OCI-LY1 (cell line): ENCODE data around the gene PDZRN4.

Experiments used
- H2AFZ ChIP-seq: fragments of 200-600 bp; sonication (generic), shearing (Covaris generic); 2 replicates; pipeline ENCODE4 v1.6.0; 2014; ENCODE audit warnings: antibody characterized with exemption, mild to moderate bottlenecking, low read length
- H3F3A ChIP-seq: fragments of 200-600 bp; sonication (generic), shearing (Covaris generic); 2 replicates; pipeline ENCODE4 v1.6.0; 2014; ENCODE audit warnings: mild to moderate bottlenecking, antibody characterized with exemption, low read length, moderate library complexity; ENCODE audit not compliant: insufficient read depth
- H3K27ac ChIP-seq: fragments of 200-600 bp; sonication (generic); 2 replicates; pipeline ENCODE4 v1.5.1; 2014; ENCODE audit warnings: low read length, mixed run types, mild to moderate bottlenecking, low read depth; ENCODE audit not compliant: poor library complexity, severe bottlenecking
- H3K27me3 ChIP-seq: fragments of 200-600 bp; sonication (generic); 2 replicates; pipeline ENCODE4 v1.6.0; 2014; ENCODE audit warnings: antibody characterized with exemption, mild to moderate bottlenecking, low read length, moderate library complexity; ENCODE audit not compliant: insufficient read depth
- H3K36me3 ChIP-seq: fragments of 200-600 bp; sonication (generic); 2 replicates; pipeline ENCODE4 v1.6.1; 2014; ENCODE audit warnings: mild to moderate bottlenecking, antibody characterized with exemption, low read length, moderate library complexity, mixed read lengths; ENCODE audit not compliant: insufficient read depth
- H3K4me1 ChIP-seq: fragments of 200-600 bp; sonication (generic); 2 replicates; pipeline ENCODE4 v1.5.1; 2014; ENCODE audit warnings: mild to moderate bottlenecking, low read length, moderate library complexity; ENCODE audit not compliant: insufficient read depth, severe bottlenecking
- H3K4me2 ChIP-seq: fragments of 200-600 bp; sonication (generic), shearing (Covaris generic); 2 replicates; pipeline ENCODE4 v1.6.1; 2014; ENCODE audit warnings: low read length
- H3K4me3 ChIP-seq: fragments of 200-600 bp; sonication (generic); 2 replicates; pipeline ENCODE4 v1.5.1; 2014; ENCODE audit warnings: low read length, low read depth, mild to moderate bottlenecking, mixed read lengths; ENCODE audit not compliant: poor library complexity, severe bottlenecking
- H3K79me2 ChIP-seq: fragments of 200-600 bp; shearing (Covaris generic); 2 replicates; pipeline ENCODE4 v1.6.1; 2016; ENCODE audit warnings: mixed run types, low read length, mixed read lengths; ENCODE audit not compliant: insufficient read depth
- H3K9ac ChIP-seq: fragments of 200-600 bp; sonication (generic), shearing (Covaris generic); 2 replicates; pipeline ENCODE4 v1.6.1; 2014; ENCODE audit warnings: mild to moderate bottlenecking, low read length, mixed read lengths
- H3K9me2 ChIP-seq: fragments of 200-600 bp; sonication (generic), shearing (Covaris generic); 2 replicates; pipeline ENCODE4 v1.6.1; 2014; ENCODE audit warnings: low read depth, mild to moderate bottlenecking, low read length, mixed read lengths
- H3K9me3 ChIP-seq: fragments of 200-600 bp; shearing (Covaris generic); 2 replicates; pipeline ENCODE4 v1.6.1; 2014; ENCODE audit warnings: low read length, mixed read lengths
- H4K20me1 ChIP-seq: fragments of 200-600 bp; sonication (generic), shearing (Covaris generic); 2 replicates; pipeline ENCODE4 v1.6.0; 2016; ENCODE audit warnings: mild to moderate bottlenecking, low read length; ENCODE audit not compliant: insufficient read depth
- CTCF ChIP-seq: fragments of 200-600 bp; sonication (generic), shearing (Covaris generic); IDR thresholded peaks from 2 replicates; pipeline ENCODE4 v1.5.1; 2017; ENCODE audit warnings: mild to moderate bottlenecking, antibody characterized with exemption, low read length, moderate library complexity, mixed read lengths
- EZH2 ChIP-seq: fragments of 200-600 bp; sonication (generic), shearing (Covaris generic); IDR thresholded peaks from 2 replicates; pipeline ENCODE4 v1.8.0; 2017; ENCODE audit warnings: borderline replicate concordance, mixed run types, mild to moderate bottlenecking, antibody characterized with exemption, low read length, moderate library complexity, mixed read lengths

The PDZRN4 gene

GRCh38 chr12:41520869-41521268 lies 332.7 kb downstream of the PDZRN4 start:
- H3K79me2 ChIP-seq, result no peaks in the 10 kb centered on the region
- no peak overlapping the region for H3K9ac ChIP-seq
- TF ChIP-seq CTCF (no peak), EZH2 (no peak)
- no peaks in the 10 kb centered on the region for H3K9me2 ChIP-seq
- no peaks in the 10 kb centered on the region for H4K20me1 ChIP-seq
- H2AFZ ChIP-seq, result 0 out of 2 replicates have a peak overlapping the region, but pooled peaks have one; percentile 50
- H3K4me3 ChIP-seq, result no peak overlapping the region
- H3K4me1 ChIP-seq, result peaks cover 17% of the 10 kb centered on the region
- no peaks in the 10 kb centered on the region for H3K27me3 ChIP-seq
- no peak overlapping the region for H3K27ac ChIP-seq
- H3K36me3 ChIP-seq, result no peaks in the 10 kb centered on the region
- no peak overlapping the region for H3K4me2 ChIP-seq
- H3F3A ChIP-seq, result no peaks in the 10 kb centered on the region
- no peaks in the 10 kb centered on the region for H3K9me3 ChIP-seq

- peak overlapping the region; percentile 24 for H3K4me3 ChIP-seq
These were observed 333.8 kb downstream of the PDZRN4 start for GRCh38 chr12:41521872-41522379.

GRCh38 chr12:41527062-41527461 lies 338.9 kb downstream of the PDZRN4 start:
- H3K4me2 ChIP-seq, result no peak overlapping the region
- H3K9me2 ChIP-seq, result no peaks in the 10 kb centered on the region
- H3K9me3 ChIP-seq, result no peaks in the 10 kb centered on the region
- H3K27ac ChIP-seq, result no peak overlapping the region
- TF ChIP-seq CTCF (no peak), EZH2 (no peak)
- peaks cover 6% of the 10 kb centered on the region for H3K4me1 ChIP-seq
- H3K9ac ChIP-seq, result no peak overlapping the region
- no peaks in the 10 kb centered on the region for H3K79me2 ChIP-seq
- H3K27me3 ChIP-seq, result no peaks in the 10 kb centered on the region
- H3K4me3 ChIP-seq, result no peak overlapping the region
- no peaks in the 10 kb centered on the region for H4K20me1 ChIP-seq
- no peaks in the 10 kb centered on the region for H3F3A ChIP-seq
- no peak overlapping the region for H2AFZ ChIP-seq
- H3K36me3 ChIP-seq, result no peaks in the 10 kb centered on the region

More at GRCh38 chr12:41521872-41522379, 333.8 kb downstream of the PDZRN4 start:
- no peak overlapping the region for H3K9ac ChIP-seq
- no peaks in the 10 kb centered on the region for H3K9me2 ChIP-seq
- peak overlapping the region; percentile 50 for H3K4me2 ChIP-seq
- peaks cover 17% of the 10 kb centered on the region for H3K4me1 ChIP-seq
- H3K79me2 ChIP-seq, result no peaks in the 10 kb centered on the region
- no peaks in the 10 kb centered on the region for H3K27me3 ChIP-seq
- no peaks in the 10 kb centered on the region for H3F3A ChIP-seq
- H3K27ac ChIP-seq, result no peak overlapping the region
- no peaks in the 10 kb centered on the region for H4K20me1 ChIP-seq
- peak overlapping the region; percentile 50; the same call in 1 of the 2 replicates for H2AFZ ChIP-seq
- H3K9me3 ChIP-seq, result no peaks in the 10 kb centered on the region
- TF ChIP-seq CTCF, result no peak
- no peaks in the 10 kb centered on the region for H3K36me3 ChIP-seq
